Breast epithelium (tissue), 3 donors: ENCODE data around the gene CCNH.

ENCODE experiments used
- POLR2A ChIP-seq: fragments of 450-650 bp; IDR thresholded peaks from one replicate; pipeline ENCODE4 v1.6.1; 2016; ENCODE audit warnings: antibody characterized with exemption, mild to moderate bottlenecking, moderate library complexity
- POLR2AphosphoS5 ChIP-seq, 3 donors: sonication (generic); formaldehyde crosslinking; IDR thresholded peaks; one replicate each; pipeline ENCODE4 v1.6.1; 2017; ENCODE audit warnings: antibody characterized with exemption in 3 of 3
- TF ChIP-seq, protein P1 (sequence below), 3 donors: fragments of 450-650 bp; IDR thresholded peaks; one replicate each; pipeline ENCODE4 v1.5.1; 2016 to 2017; ENCODE audit warnings: antibody characterized with exemption in 3 of 3, mild to moderate bottlenecking in 3 of 3, moderate library complexity in 3 of 3

- TF ChIP-seq, protein P1, sequence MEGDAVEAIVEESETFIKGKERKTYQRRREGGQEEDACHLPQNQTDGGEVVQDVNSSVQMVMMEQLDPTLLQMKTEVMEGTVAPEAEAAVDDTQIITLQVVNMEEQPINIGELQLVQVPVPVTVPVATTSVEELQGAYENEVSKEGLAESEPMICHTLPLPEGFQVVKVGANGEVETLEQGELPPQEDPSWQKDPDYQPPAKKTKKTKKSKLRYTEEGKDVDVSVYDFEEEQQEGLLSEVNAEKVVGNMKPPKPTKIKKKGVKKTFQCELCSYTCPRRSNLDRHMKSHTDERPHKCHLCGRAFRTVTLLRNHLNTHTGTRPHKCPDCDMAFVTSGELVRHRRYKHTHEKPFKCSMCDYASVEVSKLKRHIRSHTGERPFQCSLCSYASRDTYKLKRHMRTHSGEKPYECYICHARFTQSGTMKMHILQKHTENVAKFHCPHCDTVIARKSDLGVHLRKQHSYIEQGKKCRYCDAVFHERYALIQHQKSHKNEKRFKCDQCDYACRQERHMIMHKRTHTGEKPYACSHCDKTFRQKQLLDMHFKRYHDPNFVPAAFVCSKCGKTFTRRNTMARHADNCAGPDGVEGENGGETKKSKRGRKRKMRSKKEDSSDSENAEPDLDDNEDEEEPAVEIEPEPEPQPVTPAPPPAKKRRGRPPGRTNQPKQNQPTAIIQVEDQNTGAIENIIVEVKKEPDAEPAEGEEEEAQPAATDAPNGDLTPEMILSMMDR (IDR thresholded peaks at IDR 0.05): no peak
- no peak for TF ChIP-seq POLR2A
- TF ChIP-seq POLR2AphosphoS5 (IDR thresholded peaks at IDR 0.05): no peak
Observed at GRCh38 chr5:87385802-87386201, 26.9 kb downstream of the CCNH start.
